ENCODE data around the gene HIF3A.

- TF ChIP-seq, protein P1, sequence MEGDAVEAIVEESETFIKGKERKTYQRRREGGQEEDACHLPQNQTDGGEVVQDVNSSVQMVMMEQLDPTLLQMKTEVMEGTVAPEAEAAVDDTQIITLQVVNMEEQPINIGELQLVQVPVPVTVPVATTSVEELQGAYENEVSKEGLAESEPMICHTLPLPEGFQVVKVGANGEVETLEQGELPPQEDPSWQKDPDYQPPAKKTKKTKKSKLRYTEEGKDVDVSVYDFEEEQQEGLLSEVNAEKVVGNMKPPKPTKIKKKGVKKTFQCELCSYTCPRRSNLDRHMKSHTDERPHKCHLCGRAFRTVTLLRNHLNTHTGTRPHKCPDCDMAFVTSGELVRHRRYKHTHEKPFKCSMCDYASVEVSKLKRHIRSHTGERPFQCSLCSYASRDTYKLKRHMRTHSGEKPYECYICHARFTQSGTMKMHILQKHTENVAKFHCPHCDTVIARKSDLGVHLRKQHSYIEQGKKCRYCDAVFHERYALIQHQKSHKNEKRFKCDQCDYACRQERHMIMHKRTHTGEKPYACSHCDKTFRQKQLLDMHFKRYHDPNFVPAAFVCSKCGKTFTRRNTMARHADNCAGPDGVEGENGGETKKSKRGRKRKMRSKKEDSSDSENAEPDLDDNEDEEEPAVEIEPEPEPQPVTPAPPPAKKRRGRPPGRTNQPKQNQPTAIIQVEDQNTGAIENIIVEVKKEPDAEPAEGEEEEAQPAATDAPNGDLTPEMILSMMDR (IDR thresholded peaks at IDR 0.05; ENCODE audit: borderline replicate concordance, extremely low read depth, low read length, poor library complexity, severe bottlenecking) = no peak
- no peak for TF ChIP-seq EZH2 (IDR thresholded peaks at IDR 0.05; ENCODE audit: borderline replicate concordance, low read depth, low read length, severe bottlenecking)
These were observed 6.9 kb upstream of the HIF3A start for GRCh38 chr19:46289724-46290619.

All from DND-41 (cell line).